ENCODE results near the gene XPO4.

XPO4 gene

GRCh38 chr13:20801707-20802106, 100.8 kb downstream of the XPO4 start:
- H3K36me3 ChIP-seq (ENCODE audit: control insufficient read depth, low read length): peaks cover 65% of the 10 kb centered on the region
- no peak overlapping the region for H3K4me2 ChIP-seq (ENCODE audit: low read length)
- H3K79me2 ChIP-seq (ENCODE audit: control insufficient read depth, low read length): no peaks in the 10 kb centered on the region; the same call in 1 of the 2 replicates
- no peak overlapping the region for H3K27ac ChIP-seq (ENCODE audit: low read depth, low read length)
- no peaks in the 10 kb centered on the region for H3K9me2 ChIP-seq (replicated peaks; ENCODE audit: control insufficient read depth, low read length)
- H3K9me3 ChIP-seq (ENCODE audit: control insufficient read depth, insufficient read depth, low read length): no peaks in the 10 kb centered on the region
- H4K20me1 ChIP-seq (ENCODE audit: control insufficient read depth, insufficient read depth, low read depth, low read length): no peaks in the 10 kb centered on the region
- H3K27me3 ChIP-seq (ENCODE audit: control insufficient read depth, low read length): no peaks in the 10 kb centered on the region
- H3K4me3 ChIP-seq (ENCODE audit: low read length): no peak overlapping the region
- H3K4me1 ChIP-seq (ENCODE audit: control insufficient read depth, low read length): peaks cover 5% of the 10 kb centered on the region
- TF ChIP-seq EZH2phosphoT487 (IDR thresholded peaks at IDR 0.05; ENCODE audit: borderline replicate concordance, low read length) (no peak), CTCF (IDR thresholded peaks at IDR 0.05; ENCODE audit: low read depth, low read length, poor library complexity, severe bottlenecking) (no peak)
- H3F3A ChIP-seq (ENCODE audit: control insufficient read depth, insufficient read depth): no peaks in the 10 kb centered on the region

DNA sequence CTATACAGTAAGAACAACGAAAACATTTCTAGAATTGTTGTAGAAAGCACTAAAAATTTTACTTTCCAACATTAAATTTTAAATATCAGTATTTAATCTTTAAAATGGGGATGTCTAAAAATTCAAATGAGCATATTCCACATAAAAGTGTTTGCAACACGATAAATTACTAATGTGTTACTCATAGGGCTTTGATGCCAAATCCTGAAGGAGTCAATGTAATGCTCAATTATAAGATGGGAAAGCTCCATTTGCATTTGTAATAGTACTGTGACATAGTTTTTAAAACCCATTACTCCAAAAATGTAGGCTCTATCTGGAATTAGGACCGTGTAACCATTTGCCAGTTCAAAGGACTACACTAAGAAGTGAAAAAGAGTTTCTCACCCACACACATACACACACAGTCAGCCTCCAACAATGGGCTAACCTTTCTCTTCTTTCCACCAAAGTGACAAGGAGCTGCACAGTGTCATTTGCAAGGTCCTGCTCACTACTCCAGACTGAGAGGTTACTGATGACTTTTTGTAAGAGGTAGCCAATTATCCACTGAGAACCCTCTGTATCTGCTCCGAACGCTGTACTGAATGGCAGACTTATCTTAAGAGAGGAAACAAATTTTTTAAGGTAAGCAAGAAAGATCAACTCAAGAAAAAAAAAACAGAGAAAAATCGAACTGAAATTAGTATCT, 102.7 kb downstream of the XPO4 start:
- Histone ChIP-seq H4K20me1 (ENCODE audit: control insufficient read depth, insufficient read depth, low read depth, low read length) (no peaks in the 10 kb centered on the region), H3F3A (ENCODE audit: control insufficient read depth, insufficient read depth) (no peaks in the 10 kb centered on the region), H3K27ac (ENCODE audit: low read depth, low read length) (no peak overlapping the region), H3K36me3 (ENCODE audit: control insufficient read depth, low read length) (peaks cover 71% of the 10 kb centered on the region), H3K9me3 (ENCODE audit: control insufficient read depth, insufficient read depth, low read length) (no peaks in the 10 kb centered on the region), H3K4me3 (ENCODE audit: low read length) (no peak overlapping the region), H3K4me1 (ENCODE audit: control insufficient read depth, low read length) (peaks cover 5% of the 10 kb centered on the region), H3K27me3 (ENCODE audit: control insufficient read depth, low read length) (no peaks in the 10 kb centered on the region), H3K79me2 (ENCODE audit: control insufficient read depth, low read length) (no peaks in the 10 kb centered on the region; the same call in 1 of the 2 replicates), H3K4me2 (ENCODE audit: low read length) (no peak overlapping the region), H3K9me2 (replicated peaks; ENCODE audit: control insufficient read depth, low read length) (no peaks in the 10 kb centered on the region)
- TF ChIP-seq CTCF (IDR thresholded peaks at IDR 0.05; ENCODE audit: low read depth, low read length, poor library complexity, severe bottlenecking) (no peak), EZH2phosphoT487 (IDR thresholded peaks at IDR 0.05; ENCODE audit: borderline replicate concordance, low read length) (no peak)

GRCh38 chr13:20798027-20798426, 104.5 kb downstream of the XPO4 start:
- no peak overlapping the region for H3K4me2 ChIP-seq (ENCODE audit: low read length)
- no peaks in the 10 kb centered on the region for H3K9me3 ChIP-seq (ENCODE audit: control insufficient read depth, insufficient read depth, low read length)
- peaks cover 83% of the 10 kb centered on the region for H3K36me3 ChIP-seq (ENCODE audit: control insufficient read depth, low read length)
- no peak overlapping the region for H3K27ac ChIP-seq (ENCODE audit: low read depth, low read length)
- H3K4me1 ChIP-seq (ENCODE audit: control insufficient read depth, low read length): peaks cover 5% of the 10 kb centered on the region
- H3K4me3 ChIP-seq (ENCODE audit: low read length): no peak overlapping the region
- H4K20me1 ChIP-seq (ENCODE audit: control insufficient read depth, insufficient read depth, low read depth, low read length): no peaks in the 10 kb centered on the region
- TF ChIP-seq EZH2phosphoT487 (IDR thresholded peaks at IDR 0.05; ENCODE audit: borderline replicate concordance, low read length) (no peak), CTCF (IDR thresholded peaks at IDR 0.05; ENCODE audit: low read depth, low read length, poor library complexity, severe bottlenecking) (no peak)
- no peaks in the 10 kb centered on the region for H3K9me2 ChIP-seq (replicated peaks; ENCODE audit: control insufficient read depth, low read length)
- no peaks in the 10 kb centered on the region for H3F3A ChIP-seq (ENCODE audit: control insufficient read depth, insufficient read depth)
- H3K79me2 ChIP-seq (ENCODE audit: control insufficient read depth, low read length): no peaks in the 10 kb centered on the region
- no peaks in the 10 kb centered on the region for H3K27me3 ChIP-seq (ENCODE audit: control insufficient read depth, low read length)

All from DOHH2 (cell line).